Lung (tissue), 12 donors: ENCODE results near the gene ABCA4. TPM values are rescaled to one million over a fixed set of nuclear protein-coding genes. Genes with fewer than 3 reads are reported as not detected.

ENCODE experiments used
- ATAC-seq: fragments of 200-7000 bp; cut with Tn5 transposase; one replicate; pipeline ENCODE4 v1.9.1; 2020; ENCODE audit warnings: moderate number of reproducible peaks; ENCODE audit not compliant: insufficient read depth, low FRiP score
- DNase-seq, 3 donors: peaks; one replicate each; pipeline ENCODE4 v3.0.0-alpha.2; 2013 to 2017
- H3K27ac ChIP-seq, 2 donors: one replicate each; pipeline ENCODE4 v1.5.1; 2013; ENCODE audit warnings: mild to moderate bottlenecking in 2 of 2, moderate library complexity in 2 of 2, control low read depth in 1 of 2, inconsistent platforms in 1 of 2, low read depth in 1 of 2, low read length in 1 of 2
- H3K27me3 ChIP-seq, 3 donors: one replicate each; pipeline ENCODE4 v1.5.1; 2013; ENCODE audit warnings: low read length in 2 of 3; ENCODE audit not compliant: control insufficient read depth in 3 of 3, insufficient read depth in 3 of 3
- H3K36me3 ChIP-seq, 4 donors: one replicate each; pipeline ENCODE4 v1.5.1; 2013; ENCODE audit warnings: low read length in 4 of 4, mild to moderate bottlenecking in 1 of 4, moderate library complexity in 1 of 4; ENCODE audit not compliant: control insufficient read depth in 4 of 4, insufficient read depth in 4 of 4
- H3K4me1 ChIP-seq, 5 donors: one replicate each; pipeline ENCODE4 v1.5.1; 2013; ENCODE audit warnings: low read length in 5 of 5, mild to moderate bottlenecking in 2 of 5, moderate library complexity in 1 of 5; ENCODE audit not compliant: control insufficient read depth in 5 of 5, insufficient read depth in 5 of 5
- H3K4me3 ChIP-seq: one replicate; pipeline ENCODE4 v1.5.1; 2013; ENCODE audit warnings: mild to moderate bottlenecking, control low read depth, moderate library complexity
- H3K9ac ChIP-seq, 2 donors: one replicate each; pipeline ENCODE4 v1.5.1; 2013; ENCODE audit warnings: low read length in 2 of 2, control low read depth in 1 of 2; ENCODE audit not compliant: insufficient read depth in 1 of 2
- H3K9me3 ChIP-seq, 4 donors: one replicate each; pipeline ENCODE4 v1.5.1; 2013; ENCODE audit warnings: low read length in 3 of 4, mild to moderate bottlenecking in 1 of 4, moderate library complexity in 1 of 4; ENCODE audit not compliant: control insufficient read depth in 4 of 4, insufficient read depth in 3 of 4
- WGBS, 2 donors: extraction: QIAGEN DNeasy Blood & Tissue Kit; methylation state at CpG; one replicate each; pipeline ENCODE4 v1.1.7; 2013; 5-methylcytosine and 5-hydroxymethylcytosine counted together
- polyA plus RNA-seq, 2 donors: library from polyadenylated mRNA; stranded (reverse); fragments of 200-250 nt; gene quantifications; one replicate each; pipeline ENCODE4 v1.2.1, GENCODE V29; 2013
- total RNA-seq, 2 donors: library from RNA; depleted of rRNA in 1 of 2; stranded (reverse); fragments of >200 nt in 1 of 2; gene quantifications; one replicate each; pipeline ENCODE4 v1.2.1, GENCODE V29; 2014 to 2021
- TF ChIP-seq, protein P1 (sequence below): IDR thresholded peaks from 2 replicates; pipeline ENCODE4 v1.5.1; 2012; ENCODE audit warnings: mild to moderate bottlenecking; ENCODE audit errors: control extremely low read depth, extremely low read depth
- donor health status: control.
- donor health status: control.
- donor health status: Bipolar disorder and iron deficiency.
- donor health status: healthy.
- donor health status: DM: yes; HTN: yes; CAD: no.

ABCA4 gene
- total and polyA plus RNA-seq, 4 donors: 0.21 to 1.0 (median 0.67) TPM

- 89 to 91% methylated on average over 11 of the region's 11 CpGs for WGBS, 2 donors
Observed at GRCh38 chr1:94119796-94120569, 965 bp downstream of the ABCA4 start.

DNA sequence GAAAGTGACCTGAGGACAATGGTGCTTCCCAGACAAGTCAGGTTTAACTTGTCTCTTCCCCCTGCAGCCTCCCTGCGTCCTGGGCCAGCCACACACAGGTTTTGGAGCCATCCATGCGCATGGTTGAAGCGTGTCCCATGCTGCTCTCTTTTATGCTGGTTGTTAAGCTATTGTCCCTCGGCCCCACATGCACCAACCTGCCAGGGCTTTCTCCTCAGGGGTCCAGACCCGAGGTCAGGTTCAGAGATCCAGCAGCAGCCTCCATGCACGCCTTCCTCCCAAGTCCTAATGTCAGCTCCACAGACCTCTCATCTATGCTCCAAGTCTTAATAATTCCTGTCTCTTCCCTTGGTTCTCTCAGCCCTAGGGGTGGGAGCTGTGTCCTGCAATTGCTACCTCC, 1.6 kb downstream of the ABCA4 start:
- DNase-seq (no peak), ATAC-seq (no peak)
- Histone ChIP-seq H3K27ac (no peak overlapping the region), H3K4me3 (no peak overlapping the region), H3K9ac (no peak overlapping the region), H3K36me3 (no peaks in the 10 kb centered on the region), H3K9me3 (no peaks in the 10 kb centered on the region), H3K27me3 (no peaks in the 10 kb centered on the region), H3K4me1 (peaks cover 0 to 4% (median 0%) of the 10 kb centered on the region in 5 donors)
- 90 to 95% methylated on average over 6 of the region's 6 CpGs for WGBS, 2 donors
- TF ChIP-seq, protein P1, sequence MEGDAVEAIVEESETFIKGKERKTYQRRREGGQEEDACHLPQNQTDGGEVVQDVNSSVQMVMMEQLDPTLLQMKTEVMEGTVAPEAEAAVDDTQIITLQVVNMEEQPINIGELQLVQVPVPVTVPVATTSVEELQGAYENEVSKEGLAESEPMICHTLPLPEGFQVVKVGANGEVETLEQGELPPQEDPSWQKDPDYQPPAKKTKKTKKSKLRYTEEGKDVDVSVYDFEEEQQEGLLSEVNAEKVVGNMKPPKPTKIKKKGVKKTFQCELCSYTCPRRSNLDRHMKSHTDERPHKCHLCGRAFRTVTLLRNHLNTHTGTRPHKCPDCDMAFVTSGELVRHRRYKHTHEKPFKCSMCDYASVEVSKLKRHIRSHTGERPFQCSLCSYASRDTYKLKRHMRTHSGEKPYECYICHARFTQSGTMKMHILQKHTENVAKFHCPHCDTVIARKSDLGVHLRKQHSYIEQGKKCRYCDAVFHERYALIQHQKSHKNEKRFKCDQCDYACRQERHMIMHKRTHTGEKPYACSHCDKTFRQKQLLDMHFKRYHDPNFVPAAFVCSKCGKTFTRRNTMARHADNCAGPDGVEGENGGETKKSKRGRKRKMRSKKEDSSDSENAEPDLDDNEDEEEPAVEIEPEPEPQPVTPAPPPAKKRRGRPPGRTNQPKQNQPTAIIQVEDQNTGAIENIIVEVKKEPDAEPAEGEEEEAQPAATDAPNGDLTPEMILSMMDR: no peak

More at GRCh38 chr1:94119796-94120569, 965 bp downstream of the ABCA4 start:
- Histone ChIP-seq H3K9ac (no peak overlapping the region), H3K4me1 (peaks cover 0 to 4% (median 0%) of the 10 kb centered on the region in 5 donors), H3K27me3 (no peaks in the 10 kb centered on the region), H3K36me3 (no peaks in the 10 kb centered on the region), H3K9me3 (no peaks in the 10 kb centered on the region), H3K4me3 (no peak overlapping the region), H3K27ac (no peak overlapping the region)
- no peak for DNase-seq
- TF ChIP-seq, protein P1: no peak
- no peak for ATAC-seq

- H3K4me3 ChIP-seq: no peak overlapping the region
- peaks cover 0 to 4% (median 3%) of the 10 kb centered on the region in 5 donors for H3K4me1 ChIP-seq
- H3K9me3 ChIP-seq: no peaks in the 10 kb centered on the region
- DNase-seq (no peak), ATAC-seq (no peak)
- WGBS, 2 donors: 93 to 95% methylated on average over 7 of the region's 7 CpGs
- no peak overlapping the region for H3K9ac ChIP-seq
- TF ChIP-seq, protein P1: no peak
- H3K36me3 ChIP-seq: no peaks in the 10 kb centered on the region
- no peak overlapping the region for H3K27ac ChIP-seq
- H3K27me3 ChIP-seq: no peaks in the 10 kb centered on the region
Observed at GRCh38 chr1:94118471-94118870, 2.5 kb downstream of the ABCA4 start.

GRCh38 chr1:94118013-94118412, 2.9 kb downstream of the ABCA4 start:
- Histone ChIP-seq H3K36me3 (no peaks in the 10 kb centered on the region), H3K27ac (no peak overlapping the region), H3K4me3 (no peak overlapping the region), H3K9ac (no peak overlapping the region), H3K9me3 (no peaks in the 10 kb centered on the region), H3K27me3 (no peaks in the 10 kb centered on the region), H3K4me1 (peaks cover 0 to 4% (median 4%) of the 10 kb centered on the region in 5 donors)
- 87 to 93% methylated on average over 7 of the region's 7 CpGs for WGBS, 2 donors
- TF ChIP-seq, protein P1: no peak
- DNase-seq: no peak
- no peak for ATAC-seq
